ENCODE results near the gene ATRX. TPM values are rescaled to one million over a fixed set of nuclear protein-coding genes. Genes with fewer than 3 reads are reported as not detected.

ATRX gene
- total RNA-seq, 4 donors from 2014 or later: 34.7 to 75.9 (median 50.5) TPM

DNA sequence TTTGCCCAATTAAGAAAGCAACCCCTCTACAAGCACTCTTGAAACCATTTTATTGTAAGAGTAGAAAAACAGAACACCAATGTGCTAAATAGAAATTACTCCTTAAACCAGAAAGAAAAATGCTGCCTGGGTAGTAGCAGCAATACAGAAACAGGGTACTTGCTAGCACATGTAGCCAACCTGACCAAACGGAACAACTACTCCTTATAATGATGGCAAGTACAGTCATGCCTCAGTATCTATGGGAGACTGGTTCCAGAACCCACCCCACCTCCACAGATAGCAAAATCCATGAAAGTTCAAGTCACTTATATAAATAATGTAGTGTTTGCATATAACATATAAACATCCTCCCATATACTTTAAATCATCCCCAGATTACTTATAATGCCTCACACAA lies 168.8 kb downstream of the ATRX start:
- H3K27me3 ChIP-seq: no peaks in the 10 kb centered on the region
- TF ChIP-seq POLR2A (IDR thresholded peaks at IDR 0.05): no peak
- TF ChIP-seq, protein P1, sequence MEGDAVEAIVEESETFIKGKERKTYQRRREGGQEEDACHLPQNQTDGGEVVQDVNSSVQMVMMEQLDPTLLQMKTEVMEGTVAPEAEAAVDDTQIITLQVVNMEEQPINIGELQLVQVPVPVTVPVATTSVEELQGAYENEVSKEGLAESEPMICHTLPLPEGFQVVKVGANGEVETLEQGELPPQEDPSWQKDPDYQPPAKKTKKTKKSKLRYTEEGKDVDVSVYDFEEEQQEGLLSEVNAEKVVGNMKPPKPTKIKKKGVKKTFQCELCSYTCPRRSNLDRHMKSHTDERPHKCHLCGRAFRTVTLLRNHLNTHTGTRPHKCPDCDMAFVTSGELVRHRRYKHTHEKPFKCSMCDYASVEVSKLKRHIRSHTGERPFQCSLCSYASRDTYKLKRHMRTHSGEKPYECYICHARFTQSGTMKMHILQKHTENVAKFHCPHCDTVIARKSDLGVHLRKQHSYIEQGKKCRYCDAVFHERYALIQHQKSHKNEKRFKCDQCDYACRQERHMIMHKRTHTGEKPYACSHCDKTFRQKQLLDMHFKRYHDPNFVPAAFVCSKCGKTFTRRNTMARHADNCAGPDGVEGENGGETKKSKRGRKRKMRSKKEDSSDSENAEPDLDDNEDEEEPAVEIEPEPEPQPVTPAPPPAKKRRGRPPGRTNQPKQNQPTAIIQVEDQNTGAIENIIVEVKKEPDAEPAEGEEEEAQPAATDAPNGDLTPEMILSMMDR (IDR thresholded peaks at IDR 0.05 in 4 of 5, conservative IDR thresholded peaks at IDR 0.05 in 1 of 5): no peak
- no peak for DNase-seq
- H3K36me3 ChIP-seq: no peaks in the 10 kb centered on the region
- H3K4me1 ChIP-seq: no peaks in the 10 kb centered on the region
- no peak overlapping the region for H3K4me3 ChIP-seq
- intact Hi-C loops (cut with DNase I; ENCODE audit: low total_unique reads) (no loop called here), in situ Hi-C loops (cut with MboI; ENCODE audit: low sequenced_read_pairs in 4 of 4) (no loop called here)
- no peaks in the 10 kb centered on the region for H3K9me3 ChIP-seq
- no peak for ATAC-seq
- no peak overlapping the region for H3K27ac ChIP-seq

DNA sequence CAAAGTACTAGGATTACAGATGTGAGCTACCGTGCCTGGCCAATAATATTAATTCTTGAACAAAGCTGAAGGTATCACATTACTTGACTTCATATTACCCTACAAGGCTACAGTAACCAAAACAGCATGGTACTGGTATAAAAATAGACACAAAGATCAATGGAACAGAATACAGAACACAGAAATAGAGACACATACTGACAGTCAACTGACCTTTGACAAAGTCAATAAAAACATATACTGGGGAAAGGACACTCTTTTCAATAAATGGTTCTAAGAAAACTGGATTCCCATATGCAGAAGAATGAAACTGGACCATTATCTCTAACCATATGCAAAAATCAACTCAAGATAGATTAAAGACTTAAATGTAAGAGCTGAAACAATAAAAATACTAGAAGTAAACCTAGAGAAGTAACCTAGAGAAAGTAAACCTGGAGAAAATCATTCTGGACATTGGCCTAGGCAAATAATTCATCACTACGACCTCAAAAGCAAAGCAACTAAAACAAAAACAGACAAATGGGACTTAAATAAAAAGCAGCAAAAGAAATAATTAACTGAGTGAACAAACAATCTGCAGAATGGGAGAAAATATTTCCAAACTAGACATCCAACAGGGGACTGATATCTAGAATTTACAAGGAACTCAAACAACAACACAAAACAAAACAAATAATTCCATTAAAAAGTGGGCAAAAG lies 182.2 kb downstream of the ATRX start:
- DNase-seq (no peak), ATAC-seq (no peak)
- in situ Hi-C loops (cut with MboI; ENCODE audit: low sequenced_read_pairs in 4 of 4): no loop called here
- intact Hi-C loops (cut with DNase I; ENCODE audit: low total_unique reads): no loop called here
- Histone ChIP-seq H3K27ac (no peak overlapping the region), H3K9me3 (no peaks in the 10 kb centered on the region), H3K27me3 (no peaks in the 10 kb centered on the region), H3K4me3 (no peak overlapping the region), H3K4me1 (no peaks in the 10 kb centered on the region), H3K36me3 (no peaks in the 10 kb centered on the region)
- TF ChIP-seq POLR2A (IDR thresholded peaks at IDR 0.05): no peak
- TF ChIP-seq, protein P1 (IDR thresholded peaks at IDR 0.05 in 4 of 5, conservative IDR thresholded peaks at IDR 0.05 in 1 of 5): no peak

DNA sequence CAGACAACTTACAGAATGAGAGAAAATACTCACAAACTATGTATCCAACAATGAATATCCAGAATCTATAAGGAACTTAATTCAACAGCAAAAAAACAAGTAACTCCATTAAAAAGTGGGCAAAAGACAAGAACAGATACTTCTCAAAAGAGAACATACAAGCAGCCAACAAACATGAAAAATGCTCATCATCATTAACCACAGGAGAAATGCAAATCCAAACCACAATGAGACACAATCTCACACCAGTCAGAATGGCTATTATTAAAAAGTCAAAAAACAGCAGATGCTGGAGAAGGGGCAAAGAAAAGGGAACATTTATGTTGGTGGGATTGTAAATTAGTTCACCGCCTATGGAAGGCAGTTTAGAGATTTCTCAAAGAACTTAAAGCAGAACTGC lies 188.5 kb downstream of the ATRX start:
- H3K9me3 ChIP-seq: no peaks in the 10 kb centered on the region
- no peaks in the 10 kb centered on the region for H3K4me1 ChIP-seq
- no peaks in the 10 kb centered on the region for H3K27me3 ChIP-seq
- ATAC-seq: no peak
- no peak for TF ChIP-seq POLR2A (IDR thresholded peaks at IDR 0.05)
- TF ChIP-seq, protein P1 (IDR thresholded peaks at IDR 0.05 in 4 of 5, conservative IDR thresholded peaks at IDR 0.05 in 1 of 5): no peak
- no peak overlapping the region for H3K4me3 ChIP-seq
- DNase-seq: no peak
- in situ Hi-C loops (cut with MboI; ENCODE audit: low sequenced_read_pairs in 4 of 4) (no loop called here), intact Hi-C loops (cut with DNase I; ENCODE audit: low total_unique reads) (no loop called here)
- no peak overlapping the region for H3K27ac ChIP-seq
- H3K36me3 ChIP-seq: no peaks in the 10 kb centered on the region

DNA sequence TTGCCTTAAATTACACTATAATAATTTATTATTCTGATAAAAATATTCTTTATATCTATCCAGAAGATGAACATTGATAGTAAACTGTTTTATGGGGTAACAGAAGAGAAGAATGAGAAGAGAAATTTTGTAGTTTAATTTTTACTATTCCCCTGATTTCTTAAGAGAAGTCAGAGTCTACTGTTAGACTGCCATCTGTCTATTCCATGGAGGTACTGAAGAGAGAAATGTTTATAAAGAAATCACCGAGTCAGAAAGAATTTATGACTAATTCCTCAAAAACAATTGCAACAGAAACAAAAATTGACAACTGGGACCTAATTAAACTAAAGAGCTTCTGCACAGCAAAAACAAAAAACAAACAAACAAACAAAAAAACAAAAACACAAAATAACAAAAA lies 188.9 kb downstream of the ATRX start:
- intact Hi-C loops (cut with DNase I; ENCODE audit: low total_unique reads): no loop called here
- Histone ChIP-seq H3K36me3 (no peaks in the 10 kb centered on the region), H3K27me3 (no peaks in the 10 kb centered on the region), H3K9me3 (no peaks in the 10 kb centered on the region), H3K27ac (no peak overlapping the region), H3K4me3 (no peak overlapping the region), H3K4me1 (no peaks in the 10 kb centered on the region)
- TF ChIP-seq POLR2A (IDR thresholded peaks at IDR 0.05): no peak
- TF ChIP-seq, protein P1 (IDR thresholded peaks at IDR 0.05 in 4 of 5, conservative IDR thresholded peaks at IDR 0.05 in 1 of 5): peak in 2 of 5 experiments; percentile 16 to 30
- ATAC-seq: no peak
- in situ Hi-C loops (cut with MboI; ENCODE audit: low sequenced_read_pairs in 4 of 4): no loop called here
- DNase-seq: no peak

DNA sequence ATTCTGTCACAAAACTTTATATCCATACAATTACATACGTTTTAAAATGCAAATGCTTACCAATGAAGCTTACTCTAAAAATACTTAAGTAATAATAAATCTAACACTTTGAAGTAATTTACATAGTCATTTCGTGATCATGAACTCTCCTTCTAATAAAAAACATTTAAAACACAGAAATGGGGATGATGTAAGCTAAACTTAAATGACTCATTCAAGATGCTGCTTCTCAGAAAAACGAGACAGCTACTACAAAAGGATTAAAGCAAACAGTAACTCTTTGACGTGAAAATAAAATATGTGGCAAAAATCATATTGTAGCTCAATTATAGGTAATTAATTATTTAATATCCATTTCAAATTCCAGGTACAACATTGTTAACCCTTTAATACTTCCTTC lies 190.2 kb downstream of the ATRX start:
- intact Hi-C loops (cut with DNase I; ENCODE audit: low total_unique reads): no loop called here
- in situ Hi-C loops (cut with MboI; ENCODE audit: low sequenced_read_pairs in 4 of 4): no loop called here
- DNase-seq (no peak), ATAC-seq (no peak)
- Histone ChIP-seq H3K4me3 (no peak overlapping the region), H3K4me1 (no peaks in the 10 kb centered on the region), H3K9me3 (no peaks in the 10 kb centered on the region), H3K36me3 (no peaks in the 10 kb centered on the region), H3K27ac (no peak overlapping the region), H3K27me3 (no peaks in the 10 kb centered on the region)
- TF ChIP-seq, protein P1 (IDR thresholded peaks at IDR 0.05 in 4 of 5, conservative IDR thresholded peaks at IDR 0.05 in 1 of 5): no peak
- no peak for TF ChIP-seq POLR2A (IDR thresholded peaks at IDR 0.05)

All from gastrocnemius medialis (tissue), 4 donors.